IPS DF 19.7 (cell line): ENCODE measurements around the gene YY1.
"Not testable (repeated sequence)": the region's sequence is repeated elsewhere in the genome, so short reads cannot be mapped to it uniquely, and the experiment has no call there.

Source experiments
- DNase-seq: peaks from one replicate; pipeline ENCODE4 v3.0.0-alpha.2; 2013; ENCODE audit warnings: low read depth, low spot score

YY1 gene

GRCh38 chr14:100296106-100296651, 57.2 kb downstream of the YY1 start:
- no peak for DNase-seq

GRCh38 chr14:100296729-100297128, 57.8 kb downstream of the YY1 start:
- not testable (repeated sequence) for DNase-seq

- DNase-seq, result no peak
Observed at GRCh38 chr14:100297320-100298300, 58.7 kb downstream of the YY1 start.

GRCh38 chr14:100298551-100299237, 59.8 kb downstream of the YY1 start:
- no peak for DNase-seq

- no peak for DNase-seq
Observed at GRCh38 chr14:100299238-100299560, 60.3 kb downstream of the YY1 start.

- no peak for DNase-seq
Observed at GRCh38 chr14:100302616-100303015, 63.7 kb downstream of the YY1 start.

- no peak for DNase-seq
Observed at GRCh38 chr14:100303179-100303578, 64.2 kb downstream of the YY1 start.

- DNase-seq, result no peak
Observed at GRCh38 chr14:100303925-100304324, 65.0 kb downstream of the YY1 start.

- no peak for DNase-seq
Observed at GRCh38 chr14:100304825-100305323, 65.9 kb downstream of the YY1 start.

GRCh38 chr14:100305324-100306100, 66.6 kb downstream of the YY1 start:
- no peak for DNase-seq

- no peak for DNase-seq
Observed at GRCh38 chr14:100306101-100306997, 67.4 kb downstream of the YY1 start, which contains the start of gene SLC25A29. SLC25A29 (minus strand) TSS chr14:100306444; CDS start chr14:100306232, 212 bp downstream.

- no peak for DNase-seq
Observed at GRCh38 chr14:100306998-100307765, 68.2 kb downstream of the YY1 start.

- DNase-seq, result no peak
Observed at GRCh38 chr14:100307766-100308426, 69.0 kb downstream of the YY1 start.

- DNase-seq, result not testable (repeated sequence)
Observed at GRCh38 chr14:100308427-100308792, 69.5 kb downstream of the YY1 start.

- no peak for DNase-seq
Observed at GRCh38 chr14:100309028-100309737, 70.2 kb downstream of the YY1 start.

- not testable (repeated sequence) for DNase-seq
Observed at GRCh38 chr14:100312110-100312876, 73.3 kb downstream of the YY1 start.

GRCh38 chr14:100312877-100313400, 74.0 kb downstream of the YY1 start:
- DNase-seq, result no peak
